Breast epithelium (tissue), 4 donors: ENCODE data around the gene MGAT5. TPM values are rescaled to one million over a fixed set of nuclear protein-coding genes. Genes with fewer than 3 reads are reported as not detected.

ENCODE experiments used
- DNase-seq, 2 donors: peaks; one replicate each; pipeline ENCODE4 v3.0.0-alpha.2; 2019; ENCODE audit warnings: low spot score in 2 of 2
- H3K27ac ChIP-seq, 2 donors: fragments of 200-600 bp; sonication (generic) in 1 of 2; one replicate each; pipeline ENCODE4 v1.5.1; 2016 to 2019; ENCODE audit warnings: mild to moderate bottlenecking in 1 of 2
- H3K27me3 ChIP-seq, 2 donors: fragments of 200-600 bp; sonication (generic) in 1 of 2; one replicate each; pipeline versions ENCODE4 v1.5.1 to v1.6.0; 2017 to 2019; ENCODE audit warnings: control low read depth in 1 of 2, mild to moderate bottlenecking in 1 of 2
- H3K36me3 ChIP-seq: fragments of 200-600 bp; one replicate; pipeline ENCODE4 v1.5.1; 2019
- H3K4me1 ChIP-seq, 2 donors: fragments of 200-600 bp; sonication (generic); one replicate each; pipeline ENCODE4 v1.5.1; 2016 to 2019; ENCODE audit warnings: control low read depth in 1 of 2
- H3K4me3 ChIP-seq, 3 donors: fragments of 200-600 bp; sonication (generic); 1 replicate in 2 of 3; 2 replicates in 1 of 3; pipeline ENCODE4 v1.5.1; 2016 to 2019; ENCODE audit warnings: mild to moderate bottlenecking in 3 of 3, moderate library complexity in 2 of 3
- H3K9me3 ChIP-seq, 2 donors: fragments of 200-600 bp; sonication (generic) in 1 of 2; one replicate each; pipeline ENCODE4 v1.5.1; 2016 to 2019; ENCODE audit warnings: control low read depth in 1 of 2
- POLR2A ChIP-seq: fragments of 450-650 bp; IDR thresholded peaks from one replicate; pipeline ENCODE4 v1.6.1; 2016; ENCODE audit warnings: antibody characterized with exemption, mild to moderate bottlenecking, moderate library complexity
- POLR2AphosphoS5 ChIP-seq, 3 donors: sonication (generic); formaldehyde crosslinking; IDR thresholded peaks; one replicate each; pipeline ENCODE4 v1.6.1; 2017; ENCODE audit warnings: antibody characterized with exemption in 3 of 3
- intact Hi-C: fragments of 100-400 bp; cut with DNase I; formaldehyde crosslinking; loops from one replicate; pipeline ENCODE4 v1.15.1; 2023; ENCODE audit warnings: low total_unique reads
- total RNA-seq, 3 donors: library from RNA; depleted of rRNA; stranded (reverse); fragments of >200 nt; gene quantifications; one replicate each; pipeline ENCODE4 v1.1.0, GENCODE V29; 2016
- TF ChIP-seq, protein P1 (sequence below), 3 donors: fragments of 450-650 bp; IDR thresholded peaks; one replicate each; pipeline ENCODE4 v1.5.1; 2016 to 2017; ENCODE audit warnings: antibody characterized with exemption in 3 of 3, mild to moderate bottlenecking in 3 of 3, moderate library complexity in 3 of 3

MGAT5 gene
- total RNA-seq, 3 donors from 2014 or later = 30.5 to 42.6 (median 34.4) TPM

DNA sequence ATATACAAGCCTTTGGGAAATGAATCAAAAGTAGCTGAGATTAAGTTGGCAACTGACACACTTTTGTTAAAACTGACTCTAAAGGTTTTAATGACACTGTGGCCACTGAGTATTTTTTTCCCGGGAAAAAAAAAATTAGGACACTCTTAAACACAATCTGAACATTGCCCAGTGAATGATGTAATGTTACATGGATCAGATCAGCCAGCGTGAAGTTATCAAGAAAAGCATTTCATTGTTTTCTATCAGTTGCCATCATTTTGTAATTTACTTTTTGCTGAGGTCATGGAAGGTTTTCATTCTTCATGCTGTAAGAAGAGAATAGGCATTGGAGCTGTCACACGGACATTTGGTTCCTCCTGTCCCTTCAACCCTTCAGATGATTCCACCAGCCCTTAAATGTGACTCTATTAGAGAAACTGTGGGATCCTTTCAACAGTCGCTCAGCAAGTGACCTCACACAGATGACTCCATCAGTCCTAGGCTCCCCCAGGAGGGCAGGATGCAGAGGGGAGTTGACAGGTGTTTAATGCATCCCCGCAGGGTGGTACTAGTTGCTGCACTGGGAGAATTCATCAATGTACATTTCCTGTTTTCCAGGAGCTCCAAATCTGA is 164.2 kb downstream of the MGAT5 start:
- Histone ChIP-seq H3K27me3 (no peaks in the 10 kb centered on the region), H3K27ac (no peak overlapping the region), H3K4me1 (peaks cover 0 to 4% of the 10 kb centered on the region in 2 donors), H3K4me3 (no peak overlapping the region), H3K9me3 (no peaks in the 10 kb centered on the region), H3K36me3 (no peaks in the 10 kb centered on the region)
- DNase-seq = no peak
- intact Hi-C loops = loop anchor here (10.0 kb wide), 1 partner anchor 293 kb away; no protein-coding TSS in a partner anchor
- TF ChIP-seq POLR2AphosphoS5 (IDR thresholded peaks at IDR 0.05) = no peak
- TF ChIP-seq, protein P1, sequence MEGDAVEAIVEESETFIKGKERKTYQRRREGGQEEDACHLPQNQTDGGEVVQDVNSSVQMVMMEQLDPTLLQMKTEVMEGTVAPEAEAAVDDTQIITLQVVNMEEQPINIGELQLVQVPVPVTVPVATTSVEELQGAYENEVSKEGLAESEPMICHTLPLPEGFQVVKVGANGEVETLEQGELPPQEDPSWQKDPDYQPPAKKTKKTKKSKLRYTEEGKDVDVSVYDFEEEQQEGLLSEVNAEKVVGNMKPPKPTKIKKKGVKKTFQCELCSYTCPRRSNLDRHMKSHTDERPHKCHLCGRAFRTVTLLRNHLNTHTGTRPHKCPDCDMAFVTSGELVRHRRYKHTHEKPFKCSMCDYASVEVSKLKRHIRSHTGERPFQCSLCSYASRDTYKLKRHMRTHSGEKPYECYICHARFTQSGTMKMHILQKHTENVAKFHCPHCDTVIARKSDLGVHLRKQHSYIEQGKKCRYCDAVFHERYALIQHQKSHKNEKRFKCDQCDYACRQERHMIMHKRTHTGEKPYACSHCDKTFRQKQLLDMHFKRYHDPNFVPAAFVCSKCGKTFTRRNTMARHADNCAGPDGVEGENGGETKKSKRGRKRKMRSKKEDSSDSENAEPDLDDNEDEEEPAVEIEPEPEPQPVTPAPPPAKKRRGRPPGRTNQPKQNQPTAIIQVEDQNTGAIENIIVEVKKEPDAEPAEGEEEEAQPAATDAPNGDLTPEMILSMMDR (IDR thresholded peaks at IDR 0.05) = no peak

DNA sequence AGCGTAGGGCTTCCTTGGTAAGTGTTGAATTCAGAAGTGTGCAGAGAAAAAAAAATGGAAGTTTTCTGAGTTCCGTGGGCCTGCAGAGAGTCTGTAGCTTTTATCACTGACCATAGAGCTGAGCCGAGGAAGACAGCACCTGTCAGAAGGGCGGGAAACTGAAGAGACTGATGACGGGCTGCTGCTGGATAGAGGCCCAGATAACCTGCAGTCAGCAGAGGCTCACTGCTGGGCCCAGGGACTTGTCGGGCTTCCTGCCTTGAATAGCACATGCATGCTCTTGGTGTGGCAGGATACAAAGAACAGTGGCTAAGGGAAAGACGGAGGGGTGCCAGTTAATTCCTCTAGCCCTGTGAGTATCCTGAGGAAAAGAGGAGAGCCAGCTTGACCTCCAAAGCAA is 166.4 kb downstream of the MGAT5 start:
- Histone ChIP-seq H3K27ac (no peak overlapping the region), H3K4me3 (no peak overlapping the region), H3K4me1 (no peaks in the 10 kb centered on the region), H3K27me3 (no peaks in the 10 kb centered on the region), H3K36me3 (no peaks in the 10 kb centered on the region), H3K9me3 (no peaks in the 10 kb centered on the region)
- no peak for DNase-seq
- intact Hi-C loops = loop anchor here (5.0 to 10.0 kb wide), 2 partner anchors 535 to 722 kb away; no protein-coding TSS in a partner anchor
- no peak for TF ChIP-seq POLR2AphosphoS5 (IDR thresholded peaks at IDR 0.05)
- no peak for TF ChIP-seq POLR2A
- TF ChIP-seq, protein P1 (IDR thresholded peaks at IDR 0.05) = no peak

DNA sequence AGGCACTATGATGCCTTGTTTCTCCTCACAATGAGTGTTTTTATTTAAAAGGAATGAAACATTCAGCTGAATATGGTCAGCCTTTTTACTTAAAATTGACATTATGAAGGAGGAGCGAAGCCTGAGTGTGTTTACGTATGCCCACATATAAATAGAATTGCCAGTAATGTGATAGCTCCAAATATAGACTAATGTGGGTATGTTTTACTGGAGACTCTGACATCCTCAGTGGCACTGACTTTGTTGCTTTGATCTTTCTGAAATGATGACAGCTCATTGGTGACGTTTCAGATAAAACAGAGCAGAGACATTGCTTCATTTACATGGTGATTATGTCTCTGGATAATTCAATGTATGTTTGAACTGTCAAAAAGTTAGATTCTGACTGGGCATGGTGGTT is 167.0 kb downstream of the MGAT5 start:
- no peak overlapping the region for H3K27ac ChIP-seq
- TF ChIP-seq, protein P1 (IDR thresholded peaks at IDR 0.05) = no peak
- TF ChIP-seq POLR2AphosphoS5 (IDR thresholded peaks at IDR 0.05) (no peak), POLR2A (no peak)
- intact Hi-C loops = loop anchor here (5.0 to 10.0 kb wide), 2 partner anchors 536 to 721 kb away; no protein-coding TSS in a partner anchor
- DNase-seq = no peak
- no peaks in the 10 kb centered on the region for H3K9me3 ChIP-seq
- H3K36me3 ChIP-seq = no peaks in the 10 kb centered on the region
- H3K4me3 ChIP-seq = no peak overlapping the region
- H3K27me3 ChIP-seq = no peaks in the 10 kb centered on the region
- no peaks in the 10 kb centered on the region for H3K4me1 ChIP-seq

DNA sequence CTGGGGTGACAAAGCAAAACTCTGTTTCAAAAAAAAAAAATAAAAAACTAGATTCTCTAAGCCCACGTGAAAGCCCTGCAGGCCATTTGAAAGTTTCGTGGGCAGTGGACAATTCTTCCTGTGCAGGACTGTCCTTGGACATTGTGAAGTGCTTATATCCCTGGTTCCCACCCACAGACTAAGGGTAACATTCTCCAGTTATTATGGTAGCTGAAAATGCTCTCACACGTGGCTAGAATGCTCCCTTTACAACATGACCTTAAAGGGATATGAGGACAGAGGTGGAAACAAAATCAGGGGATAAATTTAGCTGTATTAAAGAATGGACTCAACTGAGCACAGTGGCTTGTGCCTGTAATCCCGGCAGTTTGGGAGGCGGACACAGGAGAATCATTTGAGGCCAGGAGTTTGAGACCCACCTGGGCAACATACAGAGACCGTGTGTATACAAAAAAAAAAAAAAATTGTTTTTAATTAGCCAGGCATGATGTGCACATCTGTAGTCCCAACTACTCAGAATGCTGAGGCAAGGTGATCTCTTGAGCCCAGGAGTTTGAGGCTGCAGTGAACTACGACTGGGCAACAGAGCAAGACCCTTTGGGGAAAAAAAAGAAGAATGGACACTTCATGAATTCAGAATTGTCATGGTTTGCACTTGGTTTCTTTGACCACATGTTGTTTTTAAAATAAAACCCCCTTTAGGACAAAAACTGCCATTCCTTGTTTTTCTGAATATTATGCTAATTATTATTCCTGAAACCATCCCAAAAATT is 167.9 kb downstream of the MGAT5 start:
- Histone ChIP-seq H3K27ac (no peak overlapping the region), H3K4me3 (no peak overlapping the region), H3K9me3 (no peaks in the 10 kb centered on the region), H3K36me3 (no peaks in the 10 kb centered on the region), H3K27me3 (no peaks in the 10 kb centered on the region), H3K4me1 (no peaks in the 10 kb centered on the region)
- DNase-seq = no peak
- no peak for TF ChIP-seq POLR2A
- TF ChIP-seq POLR2AphosphoS5 (IDR thresholded peaks at IDR 0.05) = no peak
- TF ChIP-seq, protein P1 (IDR thresholded peaks at IDR 0.05) = no peak
- intact Hi-C loops = loop anchor here (5.0 to 10.0 kb wide), 2 partner anchors 537 to 721 kb away; no protein-coding TSS in a partner anchor
